ENCODE results near the gene SDF2. TPM values are rescaled to one million over a fixed set of nuclear protein-coding genes. Genes with fewer than 3 reads are reported as not detected.
A peak's percentile ranks its signal among the peaks of the same experiment; 100 is the strongest.

SDF2 gene
- total RNA-seq, 4 donors from 2014 or later, result 35.9 to 50.1 (median 43.3) TPM

DNA sequence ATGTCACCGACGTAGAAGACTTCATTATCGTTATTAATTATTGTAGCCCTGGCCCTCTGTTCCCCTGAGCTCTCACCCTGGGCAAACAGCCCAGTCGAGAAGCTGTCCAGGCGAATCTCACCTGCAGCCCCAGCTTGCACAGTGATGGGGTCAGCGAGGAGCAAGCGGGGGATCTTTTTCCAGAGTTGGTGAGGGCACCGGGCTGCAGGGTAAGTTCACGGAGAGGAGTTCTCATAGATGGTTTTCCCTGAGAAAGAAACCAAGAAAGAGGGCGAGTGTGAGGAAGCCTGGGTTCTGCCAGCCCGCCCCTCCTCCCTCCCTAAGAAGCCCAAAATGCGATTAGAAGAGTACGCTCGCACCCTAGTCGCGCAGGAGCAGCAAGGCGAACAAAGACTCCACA lies 63.3 kb downstream of the SDF2 start:
- intact Hi-C loops (cut with DNase I; ENCODE audit: low total_unique reads), result no loop called here
- peak overlapping the region; percentile 97 for H3K27ac ChIP-seq
- TF ChIP-seq POLR2A (IDR thresholded peaks at IDR 0.05), result no peak
- TF ChIP-seq, protein P1, sequence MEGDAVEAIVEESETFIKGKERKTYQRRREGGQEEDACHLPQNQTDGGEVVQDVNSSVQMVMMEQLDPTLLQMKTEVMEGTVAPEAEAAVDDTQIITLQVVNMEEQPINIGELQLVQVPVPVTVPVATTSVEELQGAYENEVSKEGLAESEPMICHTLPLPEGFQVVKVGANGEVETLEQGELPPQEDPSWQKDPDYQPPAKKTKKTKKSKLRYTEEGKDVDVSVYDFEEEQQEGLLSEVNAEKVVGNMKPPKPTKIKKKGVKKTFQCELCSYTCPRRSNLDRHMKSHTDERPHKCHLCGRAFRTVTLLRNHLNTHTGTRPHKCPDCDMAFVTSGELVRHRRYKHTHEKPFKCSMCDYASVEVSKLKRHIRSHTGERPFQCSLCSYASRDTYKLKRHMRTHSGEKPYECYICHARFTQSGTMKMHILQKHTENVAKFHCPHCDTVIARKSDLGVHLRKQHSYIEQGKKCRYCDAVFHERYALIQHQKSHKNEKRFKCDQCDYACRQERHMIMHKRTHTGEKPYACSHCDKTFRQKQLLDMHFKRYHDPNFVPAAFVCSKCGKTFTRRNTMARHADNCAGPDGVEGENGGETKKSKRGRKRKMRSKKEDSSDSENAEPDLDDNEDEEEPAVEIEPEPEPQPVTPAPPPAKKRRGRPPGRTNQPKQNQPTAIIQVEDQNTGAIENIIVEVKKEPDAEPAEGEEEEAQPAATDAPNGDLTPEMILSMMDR (IDR thresholded peaks at IDR 0.05), result no peak

More for the DNA sequence above, 63.3 kb downstream of the SDF2 start:
- peak overlapping the region; percentile 53 to 66 for H3K4me3 ChIP-seq
- H3K36me3 ChIP-seq, result no peaks in the 10 kb centered on the region
- peaks cover 0 to 4% of the 10 kb centered on the region in 2 donors for H3K4me1 ChIP-seq
- no peaks in the 10 kb centered on the region for H3K27me3 ChIP-seq
- no peaks in the 10 kb centered on the region for H3K9me3 ChIP-seq
- DNase-seq, result no peak

Other genes starting within 250 kb of the SDF2 start
- gene SLC13A2, start 188.3 kb downstream of the SDF2 start, total RNA-seq, result not detected
- not detected for gene FOXN1, start 155.6 kb downstream of the SDF2 start, total RNA-seq
- 10 to 100 TPM in 3 of 4 donors, 1 to 10 TPM in 1; 4.1 to 28.5 (median 21.6) TPM for gene UNC119, start 109.3 kb downstream of the SDF2 start, total RNA-seq
- 10 to 100 TPM in 2 of 4 donors, 1 to 10 TPM in 2; 7.2 to 48.3 (median 26.6) TPM for gene PIGS, start 90.4 kb downstream of the SDF2 start, total RNA-seq
- 10 to 100 TPM in 2 of 4 donors, 1 to 10 TPM in 2; 4.1 to 17.8 (median 11.1) TPM for gene ALDOC, start 85.0 kb downstream of the SDF2 start, total RNA-seq
- gene SPAG5, start 62.9 kb downstream of the SDF2 start, total RNA-seq, result 10 to 100 TPM in 1 of 4 donors, 1 to 10 TPM in 2, not detected in 1; 1.5 to 21.4 (median 7.0) TPM
- gene RSKR, start 47.7 kb downstream of the SDF2 start, total RNA-seq, result 10 to 100 TPM in 2 of 4 donors, 1 to 10 TPM in 1, not detected in 1; 5.9 to 19.6 (median 11.3) TPM
- 100 to 1,000 TPM in 1 of 4 donors, 10 to 100 TPM in 3; 35.0 to 126 (median 68.5) TPM for gene BLTP2, start 16.7 kb downstream of the SDF2 start, total RNA-seq
- gene SUPT6H, start 299 bp upstream of the SDF2 start, total RNA-seq, result 10 to 100 TPM; 15.3 to 84.5 (median 47.5) TPM
- gene PROCA1, start 50.0 kb upstream of the SDF2 start, total RNA-seq, result 1 to 10 TPM in 2 of 4 donors, not detected in 2; 2.6 to 3.6 TPM
- gene RAB34, start 56.0 kb upstream of the SDF2 start, total RNA-seq, result 100 to 1,000 TPM; 113 to 411 (median 126) TPM
- gene RPL23A, start 58.1 kb upstream of the SDF2 start, total RNA-seq, result 1,000 to 10,000 TPM in 2 of 4 donors, 100 to 1,000 TPM in 2; 244 to 1,659 (median 911) TPM
- 1 to 10 TPM in 2 of 4 donors, not detected in 2; 1.3 to 1.4 TPM for gene TLCD1, start 64.3 kb upstream of the SDF2 start, total RNA-seq
- gene NEK8, start 66.9 kb upstream of the SDF2 start, total RNA-seq, result 1 to 10 TPM in 3 of 4 donors, not detected in 1; 1.2 to 5.0 (median 1.3) TPM
- gene TRAF4, start 82.1 kb upstream of the SDF2 start, total RNA-seq, result 10 to 100 TPM in 2 of 4 donors, under 1 TPM in 2; under 0.01 to 22.4 (median 11.4) TPM
- gene FAM222B, start 180.9 kb upstream of the SDF2 start, total RNA-seq, result 10 to 100 TPM in 1 of 4 donors, 1 to 10 TPM in 3; 2.4 to 24.3 (median 4.2) TPM
- gene ERAL1, start 193.1 kb upstream of the SDF2 start, total RNA-seq, result 10 to 100 TPM; 19.0 to 67.6 (median 32.3) TPM
- gene FLOT2, start 235.8 kb upstream of the SDF2 start, total RNA-seq, result 100 to 1,000 TPM in 1 of 4 donors, 10 to 100 TPM in 3; 31.3 to 117 (median 37.4) TPM
- gene DHRS13, start 241.2 kb upstream of the SDF2 start, total RNA-seq, result 10 to 100 TPM in 3 of 4 donors, under 1 TPM in 1; 0.26 to 17.4 (median 13.6) TPM